Peyer's patch (tissue), 4 donors: ENCODE data around the gene EDARADD. TPM values are rescaled to one million over a fixed set of nuclear protein-coding genes. Genes with fewer than 3 reads are reported as not detected.

Experiments
- DNase-seq, 3 donors: peaks; one replicate each; pipeline ENCODE4 v3.0.0-alpha.2; 2017 to 2019
- H3K27ac ChIP-seq, 4 donors: fragments of 200-600 bp; sonication (generic); one replicate each; pipeline ENCODE4 v1.5.1; 2016 to 2019
- H3K27me3 ChIP-seq, 2 donors: fragments of 200-600 bp; sonication (generic); one replicate each; pipeline ENCODE4 v1.5.1; 2019
- H3K36me3 ChIP-seq, 3 donors: fragments of 200-600 bp; sonication (generic); one replicate each; pipeline ENCODE4 v1.5.1; 2016 to 2019
- H3K4me1 ChIP-seq, 4 donors: fragments of 200-600 bp; sonication (generic); one replicate each; pipeline ENCODE4 v1.5.1; 2016 to 2019
- H3K4me3 ChIP-seq, 4 donors: fragments of 200-600 bp; sonication (generic); 1 replicate in 3 of 4; 2 replicates in 1 of 4; pipeline ENCODE4 v1.5.1; 2016 to 2019; ENCODE audit warnings: mild to moderate bottlenecking in 1 of 4
- H3K9me3 ChIP-seq, 4 donors: fragments of 200-600 bp; sonication (generic); one replicate each; pipeline ENCODE4 v1.5.1; 2016 to 2019; ENCODE audit warnings: mild to moderate bottlenecking in 1 of 4
- POLR2A ChIP-seq, 2 donors: fragments of 450-650 bp; IDR thresholded peaks; one replicate each; pipeline ENCODE4 v1.5.1; 2017; ENCODE audit warnings: antibody characterized with exemption in 2 of 2, mild to moderate bottlenecking in 2 of 2, moderate library complexity in 2 of 2
- total RNA-seq, 4 donors: library from RNA; depleted of rRNA; stranded (reverse); fragments of >200 nt; gene quantifications; one replicate each; pipeline ENCODE4 v1.1.0, GENCODE V29; 2016
- TF ChIP-seq, protein P1 (sequence below), 6 experiments: fragments of 450-650 bp in 4 of 6; fragments of 200-600 bp in 2 of 6; sonication (generic) in 1 of 6; IDR thresholded peaks; one replicate each; pipeline ENCODE4 v1.5.1; 2017 to 2019; ENCODE audit warnings: antibody characterized with exemption in 6 of 6, mild to moderate bottlenecking in 3 of 6, moderate library complexity in 1 of 6

The EDARADD gene
- total RNA-seq, 4 donors from 2014 or later: not detected

DNA sequence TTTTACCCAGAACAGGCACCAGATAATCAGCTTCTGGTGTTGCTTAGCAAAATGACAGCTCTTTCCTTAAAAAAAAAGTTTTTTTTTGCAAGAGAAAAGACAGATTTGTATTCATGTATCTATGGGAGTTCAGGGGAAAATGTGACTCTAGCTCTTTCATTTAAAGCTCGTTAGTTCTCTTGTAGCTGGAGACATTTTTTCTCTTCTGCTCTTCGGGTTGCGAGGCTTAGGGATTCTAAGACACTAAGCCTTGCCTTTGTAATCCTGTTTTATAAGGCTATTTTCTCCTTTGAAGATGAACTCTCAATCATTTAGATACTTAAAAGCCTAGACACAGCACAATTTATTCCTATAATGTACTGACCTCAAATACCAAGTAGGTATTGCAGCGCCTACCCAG is 40.3 kb upstream of the EDARADD start:
- Histone ChIP-seq H3K4me1 (no peaks in the 10 kb centered on the region), H3K27ac (no peak overlapping the region), H3K36me3 (no peaks in the 10 kb centered on the region), H3K9me3 (no peaks in the 10 kb centered on the region), H3K27me3 (no peaks in the 10 kb centered on the region), H3K4me3 (no peak overlapping the region)
- no peak for DNase-seq
- TF ChIP-seq, protein P1, sequence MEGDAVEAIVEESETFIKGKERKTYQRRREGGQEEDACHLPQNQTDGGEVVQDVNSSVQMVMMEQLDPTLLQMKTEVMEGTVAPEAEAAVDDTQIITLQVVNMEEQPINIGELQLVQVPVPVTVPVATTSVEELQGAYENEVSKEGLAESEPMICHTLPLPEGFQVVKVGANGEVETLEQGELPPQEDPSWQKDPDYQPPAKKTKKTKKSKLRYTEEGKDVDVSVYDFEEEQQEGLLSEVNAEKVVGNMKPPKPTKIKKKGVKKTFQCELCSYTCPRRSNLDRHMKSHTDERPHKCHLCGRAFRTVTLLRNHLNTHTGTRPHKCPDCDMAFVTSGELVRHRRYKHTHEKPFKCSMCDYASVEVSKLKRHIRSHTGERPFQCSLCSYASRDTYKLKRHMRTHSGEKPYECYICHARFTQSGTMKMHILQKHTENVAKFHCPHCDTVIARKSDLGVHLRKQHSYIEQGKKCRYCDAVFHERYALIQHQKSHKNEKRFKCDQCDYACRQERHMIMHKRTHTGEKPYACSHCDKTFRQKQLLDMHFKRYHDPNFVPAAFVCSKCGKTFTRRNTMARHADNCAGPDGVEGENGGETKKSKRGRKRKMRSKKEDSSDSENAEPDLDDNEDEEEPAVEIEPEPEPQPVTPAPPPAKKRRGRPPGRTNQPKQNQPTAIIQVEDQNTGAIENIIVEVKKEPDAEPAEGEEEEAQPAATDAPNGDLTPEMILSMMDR (IDR thresholded peaks at IDR 0.05): no peak
- no peak for TF ChIP-seq POLR2A (IDR thresholded peaks at IDR 0.05)

DNA sequence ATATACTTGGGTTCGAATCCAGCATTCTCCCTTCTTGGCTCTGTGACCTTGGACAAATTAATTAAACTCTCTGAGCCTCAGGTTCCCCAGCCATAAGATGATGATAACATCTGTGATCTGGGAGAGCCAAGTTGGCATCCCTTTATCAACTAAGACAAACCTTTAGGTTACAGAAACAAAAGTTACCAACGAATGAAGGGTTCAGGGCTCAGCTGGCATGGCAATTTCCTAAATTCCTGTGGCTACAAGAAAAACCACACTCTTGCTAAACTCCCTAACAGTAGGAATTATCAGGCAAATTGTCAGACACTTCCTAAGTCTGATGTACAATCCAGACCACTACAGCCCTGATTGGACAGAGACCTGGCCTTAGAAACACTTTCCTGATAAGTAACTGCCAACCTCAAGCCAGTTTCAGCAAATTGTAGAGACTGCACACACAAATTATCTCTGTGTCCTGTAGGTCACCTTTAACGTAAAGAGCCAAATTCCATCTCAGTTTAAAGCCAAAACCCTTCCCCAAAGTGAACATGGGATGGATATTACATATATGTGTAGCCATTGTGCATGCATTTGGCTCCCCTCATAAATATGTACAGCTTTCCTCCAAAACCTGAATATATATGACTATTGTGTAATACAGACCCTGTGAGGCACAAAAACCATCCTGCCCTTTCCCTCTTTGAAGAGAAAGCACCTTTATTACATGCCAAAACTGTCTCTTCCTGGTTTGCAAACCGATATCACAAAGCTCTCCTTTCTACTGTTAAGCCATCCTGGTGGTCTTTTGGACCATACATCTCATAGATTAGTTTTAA is 39.5 kb upstream of the EDARADD start:
- H3K4me3 ChIP-seq: no peak overlapping the region
- H3K4me1 ChIP-seq: no peaks in the 10 kb centered on the region
- H3K9me3 ChIP-seq: no peaks in the 10 kb centered on the region
- H3K27me3 ChIP-seq: no peaks in the 10 kb centered on the region
- TF ChIP-seq, protein P1 (IDR thresholded peaks at IDR 0.05): no peak
- no peak for TF ChIP-seq POLR2A (IDR thresholded peaks at IDR 0.05)
- no peak overlapping the region for H3K27ac ChIP-seq
- DNase-seq: no peak
- no peaks in the 10 kb centered on the region for H3K36me3 ChIP-seq

DNA sequence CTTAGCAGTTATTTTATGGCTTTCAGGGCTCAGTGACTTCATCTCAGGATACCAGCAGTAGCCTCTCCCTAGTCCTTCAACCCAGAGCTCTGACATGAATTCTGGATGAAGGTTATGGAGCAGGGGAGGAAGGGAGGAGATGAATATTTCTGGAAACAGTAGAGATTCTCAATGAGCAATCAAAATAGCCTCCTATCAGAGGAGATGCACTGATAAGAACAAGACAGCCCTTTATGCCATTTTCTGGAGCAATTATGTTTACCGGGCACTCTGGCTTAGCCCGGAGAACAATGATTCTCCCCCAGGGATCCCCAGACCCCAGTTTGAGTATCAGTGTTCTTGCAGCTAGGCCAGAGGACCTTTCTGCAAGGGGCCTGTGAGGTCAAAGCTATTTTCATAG is 37.9 kb upstream of the EDARADD start:
- DNase-seq: no peak
- H3K27me3 ChIP-seq: no peaks in the 10 kb centered on the region
- H3K4me3 ChIP-seq: no peak overlapping the region
- H3K27ac ChIP-seq: no peak overlapping the region
- H3K4me1 ChIP-seq: no peaks in the 10 kb centered on the region
- no peaks in the 10 kb centered on the region for H3K36me3 ChIP-seq
- TF ChIP-seq, protein P1 (IDR thresholded peaks at IDR 0.05): no peak
- no peak for TF ChIP-seq POLR2A (IDR thresholded peaks at IDR 0.05)
- no peaks in the 10 kb centered on the region for H3K9me3 ChIP-seq

DNA sequence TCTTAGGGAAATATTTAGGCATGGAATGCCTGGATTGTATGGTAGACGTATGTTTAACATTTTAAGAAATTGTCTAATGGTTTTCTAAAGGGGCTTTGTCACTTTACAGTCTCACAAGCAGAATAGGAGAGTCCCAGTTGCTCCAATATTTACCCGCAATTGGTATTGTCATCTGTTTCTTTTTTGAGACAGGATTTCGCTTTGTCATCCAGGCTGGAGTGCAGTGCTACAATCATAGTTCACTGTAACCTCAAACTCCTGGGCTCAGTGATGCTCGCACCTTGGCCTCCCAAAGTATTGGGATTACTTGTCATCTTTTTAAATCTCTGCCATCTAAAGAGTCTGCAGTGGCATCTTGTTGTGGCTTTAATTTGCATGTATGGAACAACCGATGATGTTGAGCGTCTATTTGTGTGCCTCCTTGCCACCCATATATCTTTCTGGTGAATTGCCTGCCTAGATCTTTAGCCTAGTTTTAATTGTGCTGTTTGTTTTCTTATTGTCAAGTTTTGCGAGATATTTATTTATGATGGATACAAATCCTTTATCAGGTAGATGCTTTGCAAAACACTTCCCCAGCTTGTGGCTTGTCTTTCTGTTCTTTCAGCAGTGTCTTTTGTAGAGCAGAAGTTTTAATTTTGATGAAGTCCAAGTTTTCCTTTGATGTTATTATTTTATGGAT is 32.0 kb upstream of the EDARADD start:
- no peak for TF ChIP-seq POLR2A (IDR thresholded peaks at IDR 0.05)
- TF ChIP-seq, protein P1 (IDR thresholded peaks at IDR 0.05): no peak
- no peak for DNase-seq

DNA sequence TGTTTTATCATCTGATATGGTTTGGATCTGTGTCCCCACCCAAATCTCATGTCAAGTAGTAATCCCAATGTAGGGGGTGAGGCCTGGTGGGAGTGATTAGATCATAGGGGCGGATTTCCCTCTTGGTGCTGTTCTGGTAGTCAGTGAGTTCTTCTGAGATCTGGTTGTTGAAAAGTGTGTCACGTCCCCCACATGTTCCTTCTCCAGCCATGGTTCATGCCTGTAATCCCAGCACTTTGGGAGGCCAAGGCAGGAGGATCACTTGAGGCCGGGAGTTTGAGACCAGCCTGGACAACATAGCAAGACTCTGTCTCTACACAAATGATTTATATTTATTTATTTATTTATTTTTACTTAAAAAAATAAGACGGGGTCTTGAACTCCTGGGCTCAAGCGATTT is 30.8 kb upstream of the EDARADD start:
- no peak overlapping the region for H3K27ac ChIP-seq
- no peaks in the 10 kb centered on the region for H3K4me1 ChIP-seq
- TF ChIP-seq, protein P1 (IDR thresholded peaks at IDR 0.05): no peak
- no peak for TF ChIP-seq POLR2A (IDR thresholded peaks at IDR 0.05)
- DNase-seq: no peak
- H3K27me3 ChIP-seq: no peaks in the 10 kb centered on the region
- no peaks in the 10 kb centered on the region for H3K36me3 ChIP-seq
- H3K4me3 ChIP-seq: no peak overlapping the region
- H3K9me3 ChIP-seq: no peaks in the 10 kb centered on the region

More for the DNA sequence above, 32.0 kb upstream of the EDARADD start:
- Histone ChIP-seq H3K27me3 (no peaks in the 10 kb centered on the region), H3K4me3 (no peak overlapping the region), H3K4me1 (no peaks in the 10 kb centered on the region), H3K36me3 (no peaks in the 10 kb centered on the region), H3K27ac (no peak overlapping the region), H3K9me3 (no peaks in the 10 kb centered on the region)
